A673 (cell line): ENCODE measurements around the gene PLA2G4F. TPM values are rescaled to one million over a fixed set of nuclear protein-coding genes. Genes with fewer than 3 reads are reported as not detected.

Source experiments
- BruUV-seq: library from RNA; stranded (reverse); fragments of 400-500 nt; replicated peaks from 2 replicates; lab custom pipeline; 2021; lab: Mats Ljungman, UMichigan
- CTCF ChIA-PET: fragments of 300-600 bp; sonication (Branson Sonifier 250); formaldehyde crosslinking; loops from one replicate; lab custom pipeline; 2022; ENCODE audit warnings: antibody characterized with exemption; lab: Charles Lee
- POLR2A ChIA-PET: fragments of 300-600 bp; sonication (Branson Sonifier 250); formaldehyde crosslinking; loops from one replicate; lab custom pipeline; 2022; ENCODE audit warnings: antibody characterized with exemption; ENCODE audit not compliant: low non-redundant PET; lab: Charles Lee
- DNase-seq: peaks from one replicate; pipeline ENCODE4 v3.0.0-alpha.2; 2015; ENCODE audit warnings: low spot score
- H3K27ac ChIP-seq: fragments of 200-600 bp; sonication (generic); 2 replicates; pipeline ENCODE4 v1.5.1; 2016; ENCODE audit warnings: mixed run types, low read depth, mild to moderate bottlenecking, mixed read lengths, antibody characterized with exemption, low read length; ENCODE audit not compliant: poor library complexity, severe bottlenecking
- H3K27me3 ChIP-seq: fragments of 200-600 bp; sonication (generic); replicated peaks from 2 replicates; pipeline ENCODE4 v1.6.1; 2017; ENCODE audit warnings: mixed run types, low read depth, mild to moderate bottlenecking, mixed read lengths, antibody characterized with exemption, low read length; ENCODE audit not compliant: insufficient read depth, poor library complexity
- H3K36me3 ChIP-seq: fragments of 200-600 bp; sonication (generic); 2 replicates; pipeline ENCODE4 v1.6.1; 2016; ENCODE audit warnings: mixed run types, mild to moderate bottlenecking, mixed read lengths, antibody characterized with exemption, low read length; ENCODE audit not compliant: insufficient read depth, poor library complexity, severe bottlenecking
- H3K4me1 ChIP-seq: fragments of 200-600 bp; sonication (generic); 2 replicates; pipeline ENCODE4 v1.6.1; 2017; ENCODE audit warnings: mixed run types, mild to moderate bottlenecking, mixed read lengths, antibody characterized with exemption, low read length; ENCODE audit not compliant: insufficient read depth, poor library complexity, severe bottlenecking
- H3K4me3 ChIP-seq: fragments of 200-600 bp; sonication (generic); 2 replicates; pipeline ENCODE4 v1.5.1; 2016; ENCODE audit warnings: low read depth, mixed run types, mild to moderate bottlenecking, mixed read lengths, low read length; ENCODE audit not compliant: poor library complexity, severe bottlenecking
- H3K9me3 ChIP-seq: fragments of 200-600 bp; sonication (generic); 2 replicates; pipeline ENCODE4 v1.6.1; 2016; ENCODE audit warnings: mixed run types, low read depth, mild to moderate bottlenecking, mixed read lengths, antibody characterized with exemption, low read length; ENCODE audit not compliant: poor library complexity, severe bottlenecking
- CTCF ChIP-seq: fragments of 300-800, 200-600 bp; sonication (generic); conservative IDR thresholded peaks from 2 replicates; pipeline ENCODE4 v1.5.1; 2017; ENCODE audit warnings: low read depth, mild to moderate bottlenecking, antibody characterized with exemption, low read length, moderate library complexity, mixed read lengths
- EZH2 ChIP-seq: fragments of 200-600 bp; sonication (generic); IDR thresholded peaks from 2 replicates; pipeline ENCODE4 v1.6.1; 2017; ENCODE audit warnings: borderline replicate concordance, low read depth, mild to moderate bottlenecking, mixed read lengths, antibody characterized with exemption, low read length; ENCODE audit not compliant: poor library complexity, severe bottlenecking
- intact Hi-C: fragments of 100-400 bp; cut with micrococcal nuclease; formaldehyde crosslinking; loops from one replicate; pipeline ENCODE4 v1.10.0; 2022; ENCODE audit not compliant: unreplicated experiment
- total RNA-seq: library from RNA; stranded (reverse); gene quantifications from 2 replicates; pipeline ENCODE4 v1.2.3, GENCODE V29; 2021

PLA2G4F gene
- total RNA-seq, 1 experiment from 2014 or later, result not detected

DNA sequence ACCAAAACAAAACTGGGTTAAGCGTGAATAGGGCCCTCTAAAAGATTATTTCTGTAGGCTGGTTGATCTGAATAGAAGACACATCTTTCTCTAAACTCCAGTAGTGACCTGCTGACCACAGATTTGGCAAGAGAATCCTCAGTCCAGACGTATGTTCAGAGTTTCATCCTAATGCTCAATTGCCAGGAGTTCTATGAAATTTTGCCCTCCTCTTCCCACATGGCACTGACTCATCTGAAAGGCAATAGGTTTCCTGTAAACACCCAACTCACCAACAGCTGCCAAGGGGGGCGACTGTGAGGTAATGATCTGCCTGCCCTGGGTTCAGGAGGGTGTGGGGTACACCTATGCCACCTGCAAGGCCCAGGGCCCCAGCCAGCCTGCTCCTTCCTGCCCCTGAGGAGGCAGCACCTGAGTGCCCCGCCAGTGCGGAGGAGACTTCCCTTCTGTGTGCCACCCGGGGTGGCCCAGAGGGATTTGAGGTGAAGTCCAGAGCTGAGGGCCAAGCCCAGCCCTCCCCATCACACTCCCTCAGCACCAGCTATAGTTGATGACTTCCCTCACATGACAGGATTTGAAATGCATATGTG lies 53.7 kb downstream of the PLA2G4F start:
- ChIA-PET POLR2A (no interaction called here), CTCF (no interaction called here)
- BruUV-seq, result no TSS peak
- TF ChIP-seq EZH2 (no peak), CTCF (no peak)
- Histone ChIP-seq H3K27me3 (no peaks in the 10 kb centered on the region), H3K27ac (no peak overlapping the region), H3K4me3 (no peak overlapping the region), H3K9me3 (no peaks in the 10 kb centered on the region), H3K36me3 (no peaks in the 10 kb centered on the region), H3K4me1 (peaks cover 5% of the 10 kb centered on the region)
- no peak for DNase-seq
- intact Hi-C loops, result no loop called here

DNA sequence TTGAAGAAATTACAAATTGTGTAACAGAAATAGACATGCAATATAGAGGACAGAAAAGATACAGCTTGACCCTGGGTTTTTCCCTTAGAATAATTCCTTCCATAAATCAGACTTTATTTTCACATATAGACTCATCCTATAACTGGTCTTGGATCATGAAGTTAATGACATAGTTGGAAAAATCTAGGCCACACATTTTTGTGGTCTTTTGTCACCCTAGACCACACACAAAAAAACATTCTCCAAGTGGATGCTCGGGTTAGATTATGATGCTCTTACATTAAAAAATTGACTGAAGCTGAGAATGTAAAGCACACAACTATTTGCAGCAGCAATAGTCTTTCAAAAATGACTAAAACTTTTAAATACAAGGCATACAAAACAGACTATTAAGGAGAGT lies 54.6 kb downstream of the PLA2G4F start:
- no TSS peak for BruUV-seq
- Histone ChIP-seq H3K27me3 (no peaks in the 10 kb centered on the region), H3K36me3 (no peaks in the 10 kb centered on the region), H3K27ac (no peak overlapping the region), H3K4me1 (no peaks in the 10 kb centered on the region), H3K4me3 (no peak overlapping the region), H3K9me3 (no peaks in the 10 kb centered on the region)
- ChIA-PET CTCF (no interaction called here), POLR2A (no interaction called here)
- no peak for DNase-seq
- TF ChIP-seq CTCF, result no peak
- TF ChIP-seq EZH2, result no peak
- intact Hi-C loops, result no loop called here

- intact Hi-C loops, result no loop called here
- Histone ChIP-seq H3K4me1 (no peaks in the 10 kb centered on the region), H3K36me3 (no peaks in the 10 kb centered on the region), H3K9me3 (no peaks in the 10 kb centered on the region), H3K27ac (no peak overlapping the region), H3K27me3 (no peaks in the 10 kb centered on the region), H3K4me3 (no peak overlapping the region)
- DNase-seq, result no peak
- ChIA-PET CTCF (no interaction called here), POLR2A (no interaction called here)
- BruUV-seq, result no TSS peak
- TF ChIP-seq CTCF, result no peak
- TF ChIP-seq EZH2, result no peak
Measured at GRCh38 chr15:42100021-42100800, 56.2 kb downstream of the PLA2G4F start.
